ENCODE measurements around the gene TAS2R30.

The TAS2R30 gene

DNA sequence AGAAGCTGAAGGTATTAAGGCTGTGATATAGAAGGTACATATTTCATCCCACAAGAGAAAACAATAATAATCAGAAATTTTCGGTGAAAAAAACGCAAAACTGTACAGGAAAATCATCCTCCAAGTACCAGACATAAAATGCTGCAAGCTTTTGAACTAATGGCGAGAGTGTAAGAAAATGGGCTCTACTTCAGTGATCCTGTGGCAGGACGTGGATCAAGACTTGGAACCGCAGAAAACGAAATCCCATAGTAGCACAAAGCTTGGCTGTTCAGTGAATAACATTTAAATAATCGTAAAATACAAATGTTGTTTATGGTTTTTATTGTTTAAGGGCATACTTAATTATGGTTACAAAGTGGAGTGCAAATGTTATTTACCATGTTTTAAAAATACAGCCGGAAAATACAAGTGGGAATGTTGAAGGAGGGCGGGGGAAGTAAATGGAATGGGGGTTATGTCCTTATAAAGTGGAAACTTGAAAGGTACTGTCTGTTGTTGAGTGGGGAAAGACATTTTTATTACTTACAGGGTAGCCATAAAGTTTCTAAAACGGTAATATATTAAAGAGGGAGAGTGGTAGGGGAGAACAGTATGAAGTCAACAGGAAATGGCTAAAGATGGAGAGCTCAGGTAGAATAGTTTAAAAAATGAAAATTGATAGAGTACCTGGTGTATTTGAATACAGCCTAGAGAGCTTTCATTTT is 37.7 kb upstream of the TAS2R30 start:
- Histone ChIP-seq H3K4me3 (ENCODE audit: severe bottlenecking) (peak overlapping the region; percentile 78), H3K9me3 (ENCODE audit: severe bottlenecking) (no peaks in the 10 kb centered on the region), H3K4me1 (ENCODE audit: insufficient read depth, poor library complexity, severe bottlenecking) (no peaks in the 10 kb centered on the region), H3K27ac (ENCODE audit: poor library complexity, severe bottlenecking) (peak overlapping the region; percentile 86), H3K27me3 (ENCODE audit: insufficient read depth, poor library complexity, severe bottlenecking) (no peaks in the 10 kb centered on the region), H3K36me3 (ENCODE audit: low read depth) (peaks cover 6% of the 10 kb centered on the region)
- TF ChIP-seq, protein P1, sequence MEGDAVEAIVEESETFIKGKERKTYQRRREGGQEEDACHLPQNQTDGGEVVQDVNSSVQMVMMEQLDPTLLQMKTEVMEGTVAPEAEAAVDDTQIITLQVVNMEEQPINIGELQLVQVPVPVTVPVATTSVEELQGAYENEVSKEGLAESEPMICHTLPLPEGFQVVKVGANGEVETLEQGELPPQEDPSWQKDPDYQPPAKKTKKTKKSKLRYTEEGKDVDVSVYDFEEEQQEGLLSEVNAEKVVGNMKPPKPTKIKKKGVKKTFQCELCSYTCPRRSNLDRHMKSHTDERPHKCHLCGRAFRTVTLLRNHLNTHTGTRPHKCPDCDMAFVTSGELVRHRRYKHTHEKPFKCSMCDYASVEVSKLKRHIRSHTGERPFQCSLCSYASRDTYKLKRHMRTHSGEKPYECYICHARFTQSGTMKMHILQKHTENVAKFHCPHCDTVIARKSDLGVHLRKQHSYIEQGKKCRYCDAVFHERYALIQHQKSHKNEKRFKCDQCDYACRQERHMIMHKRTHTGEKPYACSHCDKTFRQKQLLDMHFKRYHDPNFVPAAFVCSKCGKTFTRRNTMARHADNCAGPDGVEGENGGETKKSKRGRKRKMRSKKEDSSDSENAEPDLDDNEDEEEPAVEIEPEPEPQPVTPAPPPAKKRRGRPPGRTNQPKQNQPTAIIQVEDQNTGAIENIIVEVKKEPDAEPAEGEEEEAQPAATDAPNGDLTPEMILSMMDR (IDR thresholded peaks at IDR 0.05; ENCODE audit: poor library complexity, severe bottlenecking): no peak
- DNase-seq (ENCODE audit: low spot score) (no peak), ATAC-seq (ENCODE audit: low read depth) (no peak)

DNA sequence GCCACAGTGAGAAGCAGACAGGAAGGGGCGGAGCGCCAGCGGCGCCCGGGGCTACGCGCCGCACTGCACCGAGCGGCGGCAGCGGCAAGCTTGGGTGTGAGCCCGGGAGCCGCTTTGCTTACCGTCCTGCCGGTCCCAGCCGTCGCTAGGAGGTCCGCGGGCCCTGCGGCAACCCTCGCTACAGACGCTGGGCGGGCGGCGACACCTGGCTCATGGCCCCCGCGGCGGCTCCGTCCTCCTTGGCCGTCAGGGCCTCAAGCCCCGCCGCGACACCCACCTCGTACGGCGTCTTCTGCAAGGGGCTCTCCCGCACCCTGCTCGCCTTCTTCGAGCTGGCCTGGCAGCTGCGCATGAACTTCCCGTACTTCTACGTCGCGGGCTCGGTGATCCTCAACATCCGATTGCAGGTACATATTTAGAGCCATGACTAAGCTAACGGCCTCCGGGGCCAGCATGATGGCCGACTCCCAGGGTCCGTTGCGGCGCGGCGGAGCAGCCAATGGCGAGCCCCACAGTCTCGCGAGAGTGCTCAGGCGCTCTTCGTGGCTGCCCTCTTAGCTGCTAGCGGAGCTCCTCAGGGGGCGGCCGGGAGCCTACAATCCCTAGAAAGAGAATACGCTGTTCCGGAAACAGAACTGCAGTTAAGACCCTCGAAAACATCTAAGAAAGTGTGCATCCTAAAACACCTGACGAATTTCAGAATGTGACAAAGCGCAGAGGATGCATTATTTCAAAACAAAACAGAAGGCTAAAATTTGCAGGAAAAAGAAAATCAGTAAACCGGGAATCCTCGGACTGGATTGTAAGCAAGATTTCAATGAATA is 36.9 kb upstream of the TAS2R30 start, which contains the start of gene SMIM10L1:
Gene SMIM10L1 (plus strand): TSS at position 50 of the 824 bp plus-strand sequence. CDS start 163 bp downstream, at position 213.
- Histone ChIP-seq H3K27ac (ENCODE audit: poor library complexity, severe bottlenecking) (peak within 1 kb of the TSS; percentile 86), H3K36me3 (ENCODE audit: low read depth) (peaks cover 6% of the 10 kb centered on the region), H3K9me3 (ENCODE audit: severe bottlenecking) (no peaks in the 10 kb centered on the region), H3K4me1 (ENCODE audit: insufficient read depth, poor library complexity, severe bottlenecking) (no peaks in the 10 kb centered on the region), H3K27me3 (ENCODE audit: insufficient read depth, poor library complexity, severe bottlenecking) (no peaks in the 10 kb centered on the region), H3K4me3 (ENCODE audit: severe bottlenecking) (peak within 1 kb of the TSS; percentile 78)
- DNase-seq (ENCODE audit: low spot score) (peak; percentile 82), ATAC-seq (ENCODE audit: low read depth) (peak; percentile 97)
- TF ChIP-seq, protein P1 (IDR thresholded peaks at IDR 0.05; ENCODE audit: poor library complexity, severe bottlenecking): no peak

DNA sequence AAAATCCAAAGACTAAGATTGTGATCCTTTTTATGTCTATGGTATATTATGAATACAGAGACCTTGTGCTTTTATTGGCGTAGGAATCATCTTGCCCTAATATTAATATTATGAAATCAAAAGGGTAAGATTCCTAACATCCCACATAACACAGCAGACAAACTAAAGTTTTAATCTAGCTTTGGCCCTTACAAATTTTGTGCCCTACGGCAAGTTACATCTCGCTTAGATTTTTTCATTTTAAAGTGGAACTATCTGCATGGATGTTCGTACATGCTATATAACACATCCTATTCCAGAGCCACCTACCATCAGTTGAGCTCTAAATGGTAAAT is 36.3 kb upstream of the TAS2R30 start:
- peak overlapping the region; percentile 78 for H3K4me3 ChIP-seq (ENCODE audit: severe bottlenecking)
- H3K27me3 ChIP-seq (ENCODE audit: insufficient read depth, poor library complexity, severe bottlenecking): no peaks in the 10 kb centered on the region
- DNase-seq (ENCODE audit: low spot score): no peak
- TF ChIP-seq, protein P1 (IDR thresholded peaks at IDR 0.05; ENCODE audit: poor library complexity, severe bottlenecking): no peak
- H3K36me3 ChIP-seq (ENCODE audit: low read depth): peaks cover 6% of the 10 kb centered on the region
- H3K4me1 ChIP-seq (ENCODE audit: insufficient read depth, poor library complexity, severe bottlenecking): no peaks in the 10 kb centered on the region
- peak overlapping the region; percentile 86 for H3K27ac ChIP-seq (ENCODE audit: poor library complexity, severe bottlenecking)
- H3K9me3 ChIP-seq (ENCODE audit: severe bottlenecking): no peaks in the 10 kb centered on the region
- no peak for ATAC-seq (ENCODE audit: low read depth)

DNA sequence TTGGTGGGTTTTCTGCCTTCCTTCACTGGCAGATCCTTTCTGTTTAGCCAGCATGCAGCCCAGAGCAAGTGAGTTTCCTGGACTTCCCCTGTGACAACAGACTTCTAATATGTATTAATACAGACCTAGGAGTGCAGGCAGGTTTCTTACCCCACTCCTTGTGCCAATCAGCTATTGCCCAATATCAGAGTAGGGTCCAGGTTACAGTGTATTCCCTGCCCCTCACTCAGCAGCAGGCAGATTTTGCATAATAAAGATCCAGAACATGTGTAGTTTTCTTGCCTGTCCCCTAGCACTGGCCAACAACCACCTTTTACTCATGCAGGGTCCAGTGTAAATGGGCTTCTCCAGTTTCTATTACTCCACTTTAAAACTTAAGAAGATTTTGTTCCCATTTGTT is 31.9 kb upstream of the TAS2R30 start:
- no peak overlapping the region for H3K4me3 ChIP-seq (ENCODE audit: severe bottlenecking)

More for the DNA sequence above, 31.9 kb upstream of the TAS2R30 start:
- DNase-seq (ENCODE audit: low spot score) (no peak), ATAC-seq (ENCODE audit: low read depth) (no peak)
- Histone ChIP-seq H3K27me3 (ENCODE audit: insufficient read depth, poor library complexity, severe bottlenecking) (no peaks in the 10 kb centered on the region), H3K4me1 (ENCODE audit: insufficient read depth, poor library complexity, severe bottlenecking) (no peaks in the 10 kb centered on the region), H3K27ac (ENCODE audit: poor library complexity, severe bottlenecking) (no peak overlapping the region), H3K36me3 (ENCODE audit: low read depth) (peaks cover 9% of the 10 kb centered on the region), H3K9me3 (ENCODE audit: severe bottlenecking) (no peaks in the 10 kb centered on the region)
- TF ChIP-seq, protein P1 (IDR thresholded peaks at IDR 0.05; ENCODE audit: poor library complexity, severe bottlenecking): no peak

Measured in RWPE2 (cell line).